IMR-90 (cell line): ENCODE measurements around the gene STAB1. TPM values are rescaled to one million over a fixed set of nuclear protein-coding genes. Genes with fewer than 3 reads are reported as not detected.

ENCODE experiments used
- ATAC-seq: fragments of 200-7000 bp; cut with Tn5 transposase; 2 replicates; pipeline ENCODE4 v1.9.1; 2020; ENCODE audit warnings: low read depth, mild to moderate bottlenecking, moderate library complexity
- BruUV-seq: library from RNA; stranded (reverse); fragments of 400-500 nt; replicated peaks from 2 replicates; lab custom pipeline; 2021; lab: Mats Ljungman, UMichigan
- CTCF ChIA-PET: fragments of 300-600 bp; formaldehyde crosslinking; extraction: SDS; loops from one replicate; lab custom pipeline; 2021; ENCODE audit warnings: antibody characterized with exemption; lab: Yijun Ruan, JAX
- POLR2A ChIA-PET: fragments of 300-600 bp; sonication (Branson Sonifier 250); formaldehyde crosslinking; loops from one replicate; lab custom pipeline; 2022; ENCODE audit warnings: antibody characterized with exemption; ENCODE audit not compliant: unreplicated experiment; lab: Charles Lee
- DNase-seq: peaks from one replicate; pipeline ENCODE4 v3.0.0; 2013
- H2AFZ ChIP-seq: replicated peaks from 2 replicates; pipeline ENCODE3; 2013; ENCODE audit warnings: low read length, mild to moderate bottlenecking; ENCODE audit not compliant: poor library complexity
- H2AK5ac ChIP-seq: 2 replicates; pipeline ENCODE4 v1.6.1; 2013; ENCODE audit warnings: low read depth, low read length, inconsistent platforms
- H2AK9ac ChIP-seq: replicated peaks from 2 replicates; pipeline ENCODE3; 2013; ENCODE audit warnings: mild to moderate bottlenecking, low read depth, low read length, moderate library complexity; ENCODE audit not compliant: poor library complexity
- H2BK120ac ChIP-seq: 2 replicates; pipeline ENCODE4 v1.6.1; 2013; ENCODE audit warnings: low read depth, low read length, inconsistent platforms
- H2BK15ac ChIP-seq: 3 replicates; pipeline ENCODE4 v1.6.1; 2013; ENCODE audit warnings: low read depth, low read length, inconsistent platforms
- H2BK20ac ChIP-seq: 2 replicates; pipeline ENCODE4 v1.6.1; 2013; ENCODE audit warnings: low read depth, mild to moderate bottlenecking, inconsistent platforms, low read length, moderate library complexity
- H2BK5ac ChIP-seq: 2 replicates; pipeline ENCODE4 v1.6.1; 2013; ENCODE audit warnings: mild to moderate bottlenecking, low read depth, low read length, inconsistent platforms; ENCODE audit not compliant: poor library complexity, severe bottlenecking
- H3K14ac ChIP-seq: replicated peaks from 2 replicates; pipeline ENCODE4 v1.6.1; 2013; ENCODE audit warnings: low read depth, low read length, inconsistent platforms
- H3K18ac ChIP-seq: 2 replicates; pipeline ENCODE4 v1.6.1; 2013; ENCODE audit warnings: low read depth, low read length, control low read depth
- H3K23ac ChIP-seq: 2 replicates; pipeline ENCODE4 v1.6.1; 2013; ENCODE audit warnings: low read depth, low read length, inconsistent platforms
- H3K27ac ChIP-seq: 2 replicates; pipeline ENCODE4 v1.5.1; 2013; ENCODE audit warnings: mild to moderate bottlenecking, control low read depth, low read length; ENCODE audit not compliant: insufficient read depth
- H3K27me3 ChIP-seq: 2 replicates; pipeline ENCODE4 v1.6.1; 2013; ENCODE audit warnings: low read length; ENCODE audit not compliant: control insufficient read depth, insufficient read depth
- H3K36me3 ChIP-seq: 2 replicates; pipeline ENCODE4 v1.6.1; 2013; ENCODE audit warnings: low read length, mixed read lengths; ENCODE audit not compliant: control insufficient read depth, insufficient read depth
- H3K4ac ChIP-seq: 2 replicates; pipeline ENCODE4 v1.6.1; 2013; ENCODE audit warnings: low read depth, low read length, inconsistent platforms
- H3K4me1 ChIP-seq: 2 replicates; pipeline ENCODE4 v1.6.1; 2013; ENCODE audit warnings: low read length, mixed read lengths; ENCODE audit not compliant: control insufficient read depth, insufficient read depth
- H3K4me2 ChIP-seq: 2 replicates; pipeline ENCODE4 v1.6.1; 2013; ENCODE audit warnings: low read depth, mild to moderate bottlenecking, control low read depth, low read length, moderate library complexity
- H3K4me3 ChIP-seq: 2 replicates; pipeline ENCODE4 v1.5.1; 2013; ENCODE audit warnings: low read depth, mild to moderate bottlenecking, control low read depth, low read length, moderate library complexity; ENCODE audit not compliant: insufficient read depth
- H3K56ac ChIP-seq: 2 replicates; pipeline ENCODE4 v1.6.1; 2013; ENCODE audit warnings: low read length, inconsistent platforms; ENCODE audit not compliant: insufficient read depth; ENCODE audit errors: extremely low read depth
- H3K79me1 ChIP-seq, 2 experiments: 2 replicates each; pipeline ENCODE4 v1.6.1; 2013; ENCODE audit warnings: low read length in 2 of 2, inconsistent platforms in 1 of 2, low read depth in 1 of 2
- H3K9ac ChIP-seq: 2 replicates; pipeline ENCODE4 v1.6.1; 2013; ENCODE audit warnings: low read depth, low read length, control low read depth
- H3K9me1 ChIP-seq: 2 replicates; pipeline ENCODE4 v1.6.1; 2013; ENCODE audit warnings: low read length, inconsistent platforms; ENCODE audit not compliant: insufficient read depth
- H3K9me3 ChIP-seq: 2 replicates; pipeline ENCODE4 v1.6.1; 2013; ENCODE audit warnings: low read length; ENCODE audit not compliant: control insufficient read depth, insufficient read depth
- H4K20me1 ChIP-seq: 2 replicates; pipeline ENCODE4 v1.6.1; 2013; ENCODE audit warnings: low read length, inconsistent platforms; ENCODE audit not compliant: insufficient read depth
- H4K5ac ChIP-seq: 2 replicates; pipeline ENCODE4 v1.6.1; 2013; ENCODE audit warnings: mild to moderate bottlenecking, low read depth, low read length, control low read depth
- H4K8ac ChIP-seq, 2 experiments: 2 replicates each; pipeline ENCODE4 v1.6.1; 2013; ENCODE audit warnings: low read depth in 2 of 2, low read length in 2 of 2, control low read depth in 1 of 2, inconsistent platforms in 1 of 2
- H4K91ac ChIP-seq: 2 replicates; pipeline ENCODE4 v1.6.1; 2013; ENCODE audit warnings: low read depth, low read length, inconsistent platforms; ENCODE audit not compliant: insufficient read depth
- BHLHE40 ChIP-seq: fragments of 150-350 bp; IDR thresholded peaks from 2 replicates; pipeline ENCODE4 v1.6.1; 2016; ENCODE audit warnings: mild to moderate bottlenecking, low read depth, low read length
- CHD1 ChIP-seq: IDR thresholded peaks from 2 replicates; pipeline ENCODE4 v1.6.1; 2012; ENCODE audit warnings: low read depth, low read length, improper control_type of control experiment
- FOS ChIP-seq: fragments of 150-350 bp; IDR thresholded peaks from 2 replicates; pipeline ENCODE4 v1.6.1; 2016; ENCODE audit warnings: low read depth, low read length
- MAFK ChIP-seq: IDR thresholded peaks from 2 replicates; pipeline ENCODE4 v1.6.1; 2012; ENCODE audit warnings: low read depth, low read length, improper control_type of control experiment
- NFE2L2 ChIP-seq: fragments of 150-350 bp; IDR thresholded peaks from 2 replicates; pipeline ENCODE4 v1.6.1; 2016; ENCODE audit warnings: low read depth, mild to moderate bottlenecking, low read length
- POLR2A ChIP-seq: IDR thresholded peaks from 2 replicates; pipeline ENCODE4 v1.6.1; 2012; ENCODE audit warnings: mild to moderate bottlenecking, low read depth, low read length
- RAD21 ChIP-seq: IDR thresholded peaks from 2 replicates; pipeline ENCODE4 v1.6.1; 2012; ENCODE audit warnings: low read length, improper control_type of control experiment
- RFX5 ChIP-seq: IDR thresholded peaks from 2 replicates; pipeline ENCODE4 v1.8.0; 2012; ENCODE audit warnings: low read depth, mild to moderate bottlenecking, low read length, moderate library complexity
- SMC3 ChIP-seq: fragments of 150-350 bp; IDR thresholded peaks from 2 replicates; pipeline ENCODE4 v1.6.1; 2016; ENCODE audit warnings: low read depth, mild to moderate bottlenecking, antibody characterized with exemption, low read length, moderate library complexity
- whole genome bisulfite sequencing, 2 experiments: methylation state at CpG; one replicate each; pipeline versions ENCODE4 v1.1.5 to v1.1.7; 2013; ENCODE audit warnings: missing lambda C conversion rate in 2 of 2; ENCODE audit not compliant: insufficient read length in 1 of 2; ENCODE audit errors: extremely low coverage in 2 of 2; 5-methylcytosine and 5-hydroxymethylcytosine counted together
- dilution Hi-C: fragments of 300-500 bp; cut with HindIII; formaldehyde crosslinking; loops from one replicate; pipeline ENCODE4 v1.14.3; 2018; ENCODE audit warnings: low sequenced_read_pairs; ENCODE audit not compliant: unreplicated experiment
- in situ Hi-C: fragments of 300-500 bp; cut with MboI; formaldehyde crosslinking; loops from 3 replicates; pipeline ENCODE4 v1.14.3; 2019; ENCODE audit warnings: low sequenced_read_pairs, inconsistent platforms, mixed read lengths
- intact Hi-C: fragments of 100-400 bp; cut with micrococcal nuclease; formaldehyde crosslinking; loops from 2 replicates; pipeline ENCODE4 v1.10.0; 2022
- polyA plus RNA-seq, 3 experiments: library from polyadenylated mRNA; depleted of rRNA; stranded (reverse); fragments of >200 nt; gene quantifications; 2 replicates each; pipeline ENCODE4 v1.2.3, GENCODE V29; 2012; ENCODE audit warnings: low replicate concordance in 1 of 3
- total RNA-seq: library from RNA; depleted of rRNA; stranded (reverse); fragments of >200 nt; gene quantifications from 2 replicates; pipeline ENCODE4 v1.2.3, GENCODE V29; 2012
- TF ChIP-seq, protein P1 (sequence below): fragments of 150-350 bp; IDR thresholded peaks from 2 replicates; pipeline ENCODE4 v1.6.1; 2016; ENCODE audit warnings: low read depth, mild to moderate bottlenecking, low read length, moderate library complexity, borderline replicate concordance
- TF ChIP-seq, protein P2 (sequence below): conservative IDR thresholded peaks from 2 replicates; pipeline ENCODE4 v1.5.1; 2012; ENCODE audit warnings: mild to moderate bottlenecking, low read depth, low read length, improper control_type of control experiment
- TF ChIP-seq, protein P3 (sequence below): fragments of 150-350 bp; IDR thresholded peaks from 2 replicates; pipeline ENCODE4 v1.6.1; 2017; ENCODE audit warnings: mild to moderate bottlenecking, antibody characterized with exemption, low read length, low read depth

The STAB1 gene
- total and polyA plus RNA-seq, 2 of the 4 experiments (the other 2 are of a cell fraction), result not detected

DNA sequence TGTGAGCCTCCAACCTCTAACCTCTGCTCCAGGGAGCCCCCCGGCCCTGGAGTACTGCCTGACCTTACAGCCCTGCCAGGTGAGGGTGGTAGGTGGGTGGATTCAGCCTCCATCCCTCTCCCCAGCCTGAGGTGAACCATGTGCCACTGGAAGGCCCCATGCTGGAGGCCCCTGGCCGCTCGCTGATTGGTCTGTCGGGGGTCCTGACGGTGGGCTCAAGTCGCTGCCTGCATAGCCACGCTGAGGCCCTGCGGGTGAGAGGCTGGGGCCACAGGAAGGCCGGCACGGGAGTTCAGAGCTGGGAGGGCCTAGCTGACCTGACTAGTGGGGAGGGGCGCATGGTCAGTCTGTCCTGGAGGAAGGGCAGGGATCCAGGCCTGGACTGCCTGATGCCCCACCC lies 19.4 kb downstream of the STAB1 start:
- no peak overlapping the region for H3K23ac ChIP-seq
- POLR2A ChIA-PET, result no interaction called here
- no CpG with 5 or more reads among the region's 11 CpGs for WGBS, 2 experiments
- no TSS peak for BruUV-seq
- H2BK20ac ChIP-seq, result no peak overlapping the region
- no peak overlapping the region for H4K91ac ChIP-seq
- H2BK15ac ChIP-seq, result no peak overlapping the region
- no peaks in the 10 kb centered on the region; the same call in 1 of the 2 replicates for H4K20me1 ChIP-seq
- TF ChIP-seq, protein P1, sequence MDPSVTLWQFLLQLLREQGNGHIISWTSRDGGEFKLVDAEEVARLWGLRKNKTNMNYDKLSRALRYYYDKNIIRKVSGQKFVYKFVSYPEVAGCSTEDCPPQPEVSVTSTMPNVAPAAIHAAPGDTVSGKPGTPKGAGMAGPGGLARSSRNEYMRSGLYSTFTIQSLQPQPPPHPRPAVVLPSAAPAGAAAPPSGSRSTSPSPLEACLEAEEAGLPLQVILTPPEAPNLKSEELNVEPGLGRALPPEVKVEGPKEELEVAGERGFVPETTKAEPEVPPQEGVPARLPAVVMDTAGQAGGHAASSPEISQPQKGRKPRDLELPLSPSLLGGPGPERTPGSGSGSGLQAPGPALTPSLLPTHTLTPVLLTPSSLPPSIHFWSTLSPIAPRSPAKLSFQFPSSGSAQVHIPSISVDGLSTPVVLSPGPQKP, result no peak
- TF ChIP-seq BHLHE40, result no peak
- no peak for TF ChIP-seq FOS
- TF ChIP-seq, protein P2, sequence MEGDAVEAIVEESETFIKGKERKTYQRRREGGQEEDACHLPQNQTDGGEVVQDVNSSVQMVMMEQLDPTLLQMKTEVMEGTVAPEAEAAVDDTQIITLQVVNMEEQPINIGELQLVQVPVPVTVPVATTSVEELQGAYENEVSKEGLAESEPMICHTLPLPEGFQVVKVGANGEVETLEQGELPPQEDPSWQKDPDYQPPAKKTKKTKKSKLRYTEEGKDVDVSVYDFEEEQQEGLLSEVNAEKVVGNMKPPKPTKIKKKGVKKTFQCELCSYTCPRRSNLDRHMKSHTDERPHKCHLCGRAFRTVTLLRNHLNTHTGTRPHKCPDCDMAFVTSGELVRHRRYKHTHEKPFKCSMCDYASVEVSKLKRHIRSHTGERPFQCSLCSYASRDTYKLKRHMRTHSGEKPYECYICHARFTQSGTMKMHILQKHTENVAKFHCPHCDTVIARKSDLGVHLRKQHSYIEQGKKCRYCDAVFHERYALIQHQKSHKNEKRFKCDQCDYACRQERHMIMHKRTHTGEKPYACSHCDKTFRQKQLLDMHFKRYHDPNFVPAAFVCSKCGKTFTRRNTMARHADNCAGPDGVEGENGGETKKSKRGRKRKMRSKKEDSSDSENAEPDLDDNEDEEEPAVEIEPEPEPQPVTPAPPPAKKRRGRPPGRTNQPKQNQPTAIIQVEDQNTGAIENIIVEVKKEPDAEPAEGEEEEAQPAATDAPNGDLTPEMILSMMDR, result no peak
- no peak for TF ChIP-seq NFE2L2
- TF ChIP-seq SMC3, result no peak
- TF ChIP-seq, protein P3, sequence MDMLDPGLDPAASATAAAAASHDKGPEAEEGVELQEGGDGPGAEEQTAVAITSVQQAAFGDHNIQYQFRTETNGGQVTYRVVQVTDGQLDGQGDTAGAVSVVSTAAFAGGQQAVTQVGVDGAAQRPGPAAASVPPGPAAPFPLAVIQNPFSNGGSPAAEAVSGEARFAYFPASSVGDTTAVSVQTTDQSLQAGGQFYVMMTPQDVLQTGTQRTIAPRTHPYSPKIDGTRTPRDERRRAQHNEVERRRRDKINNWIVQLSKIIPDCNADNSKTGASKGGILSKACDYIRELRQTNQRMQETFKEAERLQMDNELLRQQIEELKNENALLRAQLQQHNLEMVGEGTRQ, result no peak
- no peak for TF ChIP-seq RFX5
- no peak for TF ChIP-seq POLR2A
- TF ChIP-seq RAD21, result no peak
- TF ChIP-seq MAFK, result no peak
- no peak for TF ChIP-seq CHD1
- dilution Hi-C loops, result no loop called here
- no peak overlapping the region for H4K8ac ChIP-seq
- in situ Hi-C loops, result no loop called here
- H3K4me2 ChIP-seq, result no peak overlapping the region
- peaks cover 51% of the 10 kb centered on the region for H3K27me3 ChIP-seq
- no peak for ATAC-seq
- H2BK120ac ChIP-seq, result no peak overlapping the region
- H3K36me3 ChIP-seq, result no peaks in the 10 kb centered on the region
- no peak for DNase-seq
- H4K5ac ChIP-seq, result no peak overlapping the region
- intact Hi-C loops, result no loop called here
- CTCF ChIA-PET, result no interaction called here
- peaks cover 1% of the 10 kb centered on the region; the same call in 1 of the 2 replicates for H3K4me1 ChIP-seq
- H3K56ac ChIP-seq, result no peak overlapping the region
- H2BK5ac ChIP-seq, result no peak overlapping the region
- peak overlapping the region; percentile 61 for H2AK9ac ChIP-seq
- H2AK5ac ChIP-seq, result no peak overlapping the region
- H3K14ac ChIP-seq, result no peak overlapping the region
- no peak overlapping the region for H2AFZ ChIP-seq
- H3K9me1 ChIP-seq, result no peaks in the 10 kb centered on the region
- H3K9ac ChIP-seq, result no peak overlapping the region
- H3K4ac ChIP-seq, result no peak overlapping the region
- no peaks in the 10 kb centered on the region for H3K79me1 ChIP-seq
- H3K18ac ChIP-seq, result no peak overlapping the region
- no peaks in the 10 kb centered on the region for H3K9me3 ChIP-seq
- H3K4me3 ChIP-seq, result no peak overlapping the region
- H3K27ac ChIP-seq, result no peak overlapping the region
